T1000 (cell line): ENCODE measurements around the gene MALSU1.

Experiments
- DNase-seq: peaks from one replicate; lab custom pipeline; 2025; ENCODE audit warnings: mixed read lengths; lab: John Stamatoyannopoulos, UW

Gene MALSU1

GRCh38 chr7:23335621-23336020, 36.5 kb downstream of the MALSU1 start:
- no peak for DNase-seq

- DNase-seq, result no peak
These were observed 36.9 kb downstream of the MALSU1 start for GRCh38 chr7:23336086-23336485.

- DNase-seq, result no peak
These were observed 37.7 kb downstream of the MALSU1 start for GRCh38 chr7:23336799-23337283.

GRCh38 chr7:23337374-23337773, 38.2 kb downstream of the MALSU1 start:
- no peak for DNase-seq

GRCh38 chr7:23338439-23338838, 39.3 kb downstream of the MALSU1 start:
- no peak for DNase-seq

- no peak for DNase-seq
These were observed 39.7 kb downstream of the MALSU1 start for GRCh38 chr7:23338863-23339262.

- no peak for DNase-seq
These were observed 42.9 kb downstream of the MALSU1 start for GRCh38 chr7:23341846-23342598.

- DNase-seq, result no peak
These were observed 44.0 kb downstream of the MALSU1 start for GRCh38 chr7:23343102-23343501.

- DNase-seq, result no peak
These were observed 44.8 kb downstream of the MALSU1 start for GRCh38 chr7:23343806-23344475.

- DNase-seq, result no peak
These were observed 46.5 kb downstream of the MALSU1 start for GRCh38 chr7:23345601-23346000.

- DNase-seq, result no peak
These were observed 47.2 kb downstream of the MALSU1 start for GRCh38 chr7:23346316-23346715.

GRCh38 chr7:23347033-23347681, 48.0 kb downstream of the MALSU1 start:
- no peak for DNase-seq

GRCh38 chr7:23347682-23348180, 48.6 kb downstream of the MALSU1 start:
- peak; percentile 44 for DNase-seq

- DNase-seq, result peak; percentile 22
These were observed 50.5 kb downstream of the MALSU1 start for GRCh38 chr7:23349484-23350157.

GRCh38 chr7:23350466-23350865, 51.3 kb downstream of the MALSU1 start:
- no peak for DNase-seq

GRCh38 chr7:23353172-23353571, 54.0 kb downstream of the MALSU1 start:
- no peak for DNase-seq

GRCh38 chr7:23356168-23356567, 57.0 kb downstream of the MALSU1 start:
- DNase-seq, result no peak

GRCh38 chr7:23356726-23357125, 57.6 kb downstream of the MALSU1 start:
- DNase-seq, result no peak

- DNase-seq, result no peak
These were observed 58.3 kb downstream of the MALSU1 start for GRCh38 chr7:23357190-23358093.

GRCh38 chr7:23358152-23358674, 59.1 kb downstream of the MALSU1 start:
- DNase-seq, result no peak
